GM21723 (cell line): ENCODE results near the gene HORMAD2.
"Not testable (repeated sequence)": the region's sequence is repeated elsewhere in the genome, so short reads cannot be mapped to it uniquely, and the experiment has no call there.

ENCODE experiments used
- ATAC-seq: cut with Tn5 transposase; IDR thresholded peaks from one replicate; pipeline ENCODE4 v1.9.1; 2021; ENCODE audit warnings: mild to moderate bottlenecking, moderate library complexity; ENCODE audit not compliant: unreplicated experiment

The HORMAD2 gene

GRCh38 chr22:30206944-30207343, 126.7 kb downstream of the HORMAD2 start:
- no peak for ATAC-seq

DNA sequence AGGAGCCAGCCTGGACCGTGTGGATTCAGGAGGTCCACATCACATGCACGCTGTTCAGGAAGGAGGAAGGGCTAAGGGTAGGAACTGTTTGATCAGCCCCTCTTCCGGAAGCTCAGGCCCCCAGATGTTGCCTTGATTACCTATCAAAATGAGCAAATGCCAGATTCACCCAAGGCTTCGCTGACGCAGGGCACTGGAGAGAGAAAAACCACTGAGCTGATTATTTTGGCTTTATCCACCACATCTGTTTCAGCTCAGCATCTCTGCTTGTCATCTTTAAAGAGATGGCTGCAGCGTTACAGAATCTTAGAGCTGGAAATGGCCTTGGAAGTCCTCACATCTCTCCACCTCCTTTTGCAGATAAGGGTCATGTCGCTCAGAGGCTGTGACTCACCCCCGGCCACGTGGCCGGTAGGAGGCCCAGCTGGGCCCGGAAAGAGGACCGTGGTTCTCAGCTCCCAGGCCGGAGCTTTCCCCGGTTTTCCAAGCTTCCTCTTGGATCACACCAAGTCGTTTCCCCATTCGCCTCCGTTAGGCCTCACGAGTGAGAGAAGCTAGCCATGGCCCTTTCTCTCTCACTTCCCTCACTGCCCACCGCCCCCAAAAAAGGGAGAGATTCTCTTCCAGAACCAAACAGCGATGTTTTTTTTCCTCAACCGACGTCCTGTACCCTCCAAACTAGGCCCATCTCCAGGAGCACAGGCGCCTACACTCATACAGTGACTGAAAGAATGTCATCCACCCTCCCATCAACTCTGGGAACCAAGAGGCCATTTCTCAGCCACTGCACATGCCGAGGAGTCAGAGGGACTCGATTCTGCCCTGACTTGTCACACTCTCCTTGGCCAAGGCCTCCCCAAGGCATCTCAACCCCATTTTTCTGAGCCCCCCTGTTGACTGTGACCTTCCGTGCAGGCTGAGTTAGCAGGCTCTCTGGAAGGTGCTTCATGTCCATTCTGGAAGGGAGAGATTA, 128.7 kb downstream of the HORMAD2 start:
- no peak for ATAC-seq

DNA sequence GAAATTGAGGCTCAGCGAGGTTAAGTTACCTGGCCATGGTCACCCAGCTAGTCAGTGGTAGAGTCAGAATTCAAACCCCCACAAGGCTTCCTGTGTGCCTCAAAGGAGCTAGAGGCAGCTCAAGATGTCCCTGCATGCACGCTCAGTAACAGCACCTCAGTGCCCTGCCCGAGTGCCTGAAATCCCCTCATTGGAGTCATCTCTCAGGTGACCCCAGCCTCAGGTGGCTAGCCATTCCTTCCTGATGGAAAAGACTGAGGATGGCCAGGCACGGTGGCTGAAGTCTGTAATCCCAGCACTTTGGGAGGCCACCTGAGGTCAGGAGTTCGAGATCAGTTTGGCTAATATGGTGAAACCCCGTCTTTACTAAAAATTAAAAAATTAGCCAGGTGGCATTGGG, 129.4 kb downstream of the HORMAD2 start:
- ATAC-seq, result no peak

- ATAC-seq, result no peak
These were observed 130.1 kb downstream of the HORMAD2 start for GRCh38 chr22:30210235-30210909.

GRCh38 chr22:30211124-30211820, 131.0 kb downstream of the HORMAD2 start:
- ATAC-seq, result no peak

DNA sequence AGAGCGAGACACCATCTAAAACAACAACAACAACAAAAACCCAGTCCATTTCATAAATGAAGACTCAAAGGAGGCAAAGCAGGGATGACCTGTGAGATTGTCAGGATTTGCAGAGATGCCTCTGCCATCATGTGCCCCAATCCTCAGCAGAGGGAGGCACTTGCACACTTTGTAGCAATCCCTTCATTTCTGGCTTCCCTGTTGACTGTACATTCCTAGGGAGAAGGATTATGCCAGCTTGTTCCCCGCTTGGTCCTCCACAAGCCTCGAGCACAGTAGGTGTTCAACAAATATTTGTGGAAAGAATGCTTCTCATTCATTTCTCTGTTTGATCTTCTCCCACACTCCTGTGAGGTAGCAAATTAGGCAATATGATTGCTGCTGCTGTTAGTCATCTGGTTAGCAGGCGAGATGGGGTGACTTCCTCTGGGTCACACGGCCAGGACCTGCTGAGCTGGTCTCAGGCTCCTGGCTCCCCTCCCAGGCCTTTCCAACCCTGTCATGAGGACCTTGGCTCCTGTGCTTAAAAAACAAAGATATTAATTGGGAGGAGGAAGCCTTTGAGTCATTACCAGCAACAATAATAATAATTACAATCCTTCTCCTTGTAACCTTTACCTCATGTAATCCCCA, 132.2 kb downstream of the HORMAD2 start:
- ATAC-seq, result no peak

- ATAC-seq, result no peak
These were observed 132.8 kb downstream of the HORMAD2 start for GRCh38 chr22:30212996-30213441.

- ATAC-seq, result no peak
These were observed 134.6 kb downstream of the HORMAD2 start for GRCh38 chr22:30214703-30215407.

DNA sequence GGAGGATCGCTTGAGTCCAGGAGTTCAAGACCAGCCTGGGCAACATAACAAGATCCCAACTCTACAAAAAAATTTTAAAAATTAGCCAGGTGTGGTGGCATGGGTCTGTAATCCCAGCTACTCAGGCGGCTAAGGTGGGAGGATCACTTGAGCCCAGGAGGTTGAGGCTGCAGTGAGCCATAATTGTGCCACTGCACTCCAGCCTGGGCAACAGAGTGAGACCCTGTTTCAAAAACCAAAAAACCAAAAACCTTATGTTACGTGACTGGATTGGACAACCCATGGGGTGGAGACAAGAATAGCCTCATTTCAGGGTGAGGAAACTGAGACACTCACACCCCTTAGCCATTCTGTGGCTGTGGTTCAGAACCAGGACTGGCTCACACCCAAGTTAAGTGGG, 136.0 kb downstream of the HORMAD2 start:
- not testable (repeated sequence) for ATAC-seq

DNA sequence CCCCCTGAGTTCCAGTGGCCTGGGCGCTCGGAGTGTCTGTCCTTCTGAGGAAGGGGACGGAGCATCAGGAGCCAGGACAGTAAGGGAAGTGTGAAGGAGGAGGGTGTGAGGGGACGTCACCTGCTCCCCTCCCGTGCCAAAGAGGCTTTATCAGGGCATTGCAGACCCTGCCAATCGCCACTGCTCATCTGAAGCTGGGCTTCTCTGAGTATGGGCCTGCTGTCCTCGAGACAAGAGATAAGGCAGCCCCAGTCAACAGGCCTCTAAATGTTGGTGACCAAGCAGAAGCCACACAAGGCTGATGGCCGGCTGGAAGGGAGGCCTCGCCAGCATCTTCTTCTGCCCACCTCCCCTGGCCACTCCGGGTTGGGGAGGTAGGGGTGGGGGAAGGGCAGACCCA, 136.4 kb downstream of the HORMAD2 start:
- no peak for ATAC-seq

DNA sequence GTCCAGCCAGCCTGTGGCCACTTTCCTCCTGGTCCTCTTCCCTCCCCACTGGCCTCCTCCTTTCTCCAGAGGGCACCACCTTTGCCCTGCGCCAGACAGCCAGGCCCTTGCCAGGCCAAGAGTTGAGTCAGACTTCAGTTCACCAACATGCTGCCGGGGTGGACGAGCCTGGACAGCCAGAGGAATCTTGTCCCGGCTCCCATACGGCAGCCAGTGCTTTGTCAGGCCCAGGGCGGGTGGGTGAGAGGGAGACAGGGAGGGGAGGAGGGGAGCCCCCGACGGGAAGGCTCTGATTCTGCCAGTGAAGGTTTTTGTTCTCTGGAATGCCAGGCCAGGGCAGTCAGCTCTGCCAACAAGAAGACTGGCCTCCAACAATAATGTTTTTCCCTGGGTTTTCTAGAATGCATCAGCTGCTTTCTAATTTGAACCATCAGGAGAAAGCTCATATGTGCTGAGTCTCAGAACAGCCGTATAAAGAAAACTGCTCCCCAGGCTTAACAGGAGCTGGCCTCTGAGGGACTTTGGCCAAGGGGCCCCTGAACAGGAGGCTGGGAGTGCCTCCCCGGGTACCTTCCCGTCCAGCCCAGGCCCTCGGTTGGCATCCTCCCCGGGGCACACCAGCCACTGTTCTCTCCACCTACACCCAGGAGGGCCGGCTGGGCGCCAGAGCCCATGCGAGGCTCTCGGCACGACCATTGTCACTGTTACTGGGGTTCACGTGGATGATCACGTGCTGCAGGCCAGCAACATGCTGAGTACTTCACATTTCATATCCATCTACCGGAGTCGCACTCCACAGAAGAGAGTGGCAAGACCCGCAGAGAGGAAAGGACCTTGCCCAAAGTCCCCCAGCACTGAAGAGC, 137.7 kb downstream of the HORMAD2 start:
- ATAC-seq, result no peak

- ATAC-seq, result no peak
These were observed 138.9 kb downstream of the HORMAD2 start for GRCh38 chr22:30219049-30219654.

DNA sequence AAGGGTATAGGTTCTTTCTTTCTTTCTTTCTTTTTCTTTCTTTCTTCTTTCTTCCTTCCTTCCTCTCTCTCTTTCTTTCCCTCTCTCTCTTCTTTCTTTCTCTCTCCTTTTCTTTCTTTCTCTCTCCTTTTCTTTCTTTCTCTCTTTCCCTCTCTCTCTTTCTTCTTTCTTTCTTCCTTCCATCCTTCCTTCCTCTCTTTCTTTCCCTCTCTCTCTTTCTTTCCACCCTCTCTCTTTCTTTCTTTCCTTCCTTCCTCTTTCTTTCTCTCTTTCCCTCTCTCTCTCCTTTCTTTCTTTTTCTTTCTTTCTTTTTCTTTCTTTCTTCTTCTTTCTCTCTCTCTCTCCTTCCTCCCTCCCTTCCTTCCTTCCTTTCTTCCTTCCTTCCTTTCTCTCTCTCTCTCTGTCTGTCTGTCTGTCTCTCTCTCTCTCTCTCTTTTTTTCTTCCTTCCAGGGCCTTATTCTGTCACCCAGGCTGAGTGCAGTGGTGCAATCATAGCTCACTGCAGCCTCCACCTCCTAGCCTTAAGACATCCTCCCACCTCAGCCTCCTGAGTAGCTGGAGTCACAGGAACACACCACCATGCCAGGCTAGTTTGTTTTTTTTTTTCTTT, 139.5 kb downstream of the HORMAD2 start:
- ATAC-seq, result no peak

DNA sequence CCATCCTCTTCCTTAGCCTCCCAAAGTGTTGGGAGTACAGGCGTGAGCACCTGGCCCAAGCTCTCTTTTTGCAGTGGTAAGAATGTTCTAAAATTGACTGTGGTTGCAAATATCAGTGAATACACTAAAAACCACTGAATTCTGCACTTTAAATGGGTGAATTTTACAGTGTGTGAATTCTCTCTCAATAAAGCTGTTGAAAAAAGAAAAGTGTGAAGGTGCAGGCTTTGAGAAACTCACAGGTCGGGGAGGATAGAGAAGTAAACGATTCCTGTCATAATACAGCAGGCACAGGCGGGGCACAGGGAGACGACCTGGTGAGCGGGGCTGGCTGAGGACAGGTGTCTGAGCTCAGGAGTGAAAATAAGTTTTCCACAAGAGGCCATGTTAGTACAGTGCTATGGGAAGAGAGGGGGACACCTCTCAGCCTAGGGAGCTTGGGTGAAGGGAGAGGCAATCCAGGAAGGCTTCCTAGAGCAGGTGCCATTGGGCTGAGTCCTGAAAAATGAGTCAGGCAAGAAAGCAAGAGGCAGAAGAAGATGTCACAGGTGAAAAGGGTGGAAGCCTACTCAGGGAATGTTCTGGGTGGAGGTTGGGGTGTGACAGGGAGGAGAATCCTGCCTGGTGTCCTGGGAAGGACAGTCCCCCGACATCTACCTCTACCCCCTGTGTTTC, 140.2 kb downstream of the HORMAD2 start:
- no peak for ATAC-seq

DNA sequence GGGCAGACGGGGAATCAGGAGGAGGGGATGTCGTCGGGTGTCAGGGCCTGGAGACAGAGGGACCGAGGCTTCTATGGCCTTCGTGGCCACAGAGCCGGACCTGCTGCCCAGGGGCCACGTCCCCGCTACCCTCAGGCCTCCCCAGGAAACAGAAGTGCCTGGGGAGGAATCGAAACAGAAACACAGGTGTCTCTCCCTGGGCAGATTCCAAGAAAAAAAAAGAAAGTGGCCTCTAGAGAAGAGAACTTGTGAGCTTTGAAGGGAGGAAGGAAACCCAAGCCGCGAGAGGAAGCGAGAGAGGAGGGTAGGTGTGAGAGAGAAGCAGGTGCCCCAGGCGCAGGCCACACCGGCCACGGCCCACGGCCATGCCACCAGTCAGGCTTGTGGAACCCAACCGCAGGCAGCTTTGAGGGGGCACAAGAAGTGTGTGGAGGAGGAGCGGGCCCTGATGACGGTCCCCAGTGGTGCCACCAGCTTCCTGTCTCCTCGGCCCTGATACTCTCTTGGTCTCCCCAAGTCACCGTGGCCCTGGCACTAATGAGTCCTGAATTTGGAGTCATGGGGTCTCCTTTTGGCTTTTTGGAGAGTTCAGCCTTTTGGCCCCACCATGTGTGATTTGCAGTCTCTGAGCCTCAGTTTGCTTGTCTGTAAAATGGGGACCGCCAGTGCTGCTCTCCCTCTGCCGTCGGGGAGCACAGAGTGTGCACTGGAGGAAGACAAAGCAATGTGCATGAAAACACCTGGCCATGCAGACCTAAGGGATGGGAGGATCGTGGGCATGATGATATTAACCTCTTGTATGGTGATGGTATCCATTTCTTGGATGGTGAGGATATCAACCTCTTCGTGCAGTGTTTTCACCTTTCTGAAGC, 141.1 kb downstream of the HORMAD2 start:
- ATAC-seq, result no peak

DNA sequence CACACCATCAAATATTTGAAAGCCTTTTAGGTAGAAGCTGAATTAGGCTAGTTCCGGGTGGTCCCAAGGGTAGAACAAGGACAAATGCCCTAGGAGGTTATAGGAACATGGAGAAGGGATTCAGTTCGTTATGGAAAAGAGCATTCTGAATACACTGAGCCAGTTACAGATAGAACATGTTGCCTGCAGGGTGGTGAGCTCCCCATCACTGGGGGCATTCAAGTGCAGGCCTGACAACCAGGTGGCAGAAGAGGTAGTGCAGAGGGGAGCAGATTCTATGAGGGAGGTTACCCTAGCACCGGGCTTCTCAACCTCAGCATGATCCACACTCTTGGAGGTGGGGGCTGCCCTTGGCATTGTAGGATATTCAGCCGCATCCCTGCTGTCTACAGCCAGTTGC, 142.1 kb downstream of the HORMAD2 start:
- no peak for ATAC-seq

DNA sequence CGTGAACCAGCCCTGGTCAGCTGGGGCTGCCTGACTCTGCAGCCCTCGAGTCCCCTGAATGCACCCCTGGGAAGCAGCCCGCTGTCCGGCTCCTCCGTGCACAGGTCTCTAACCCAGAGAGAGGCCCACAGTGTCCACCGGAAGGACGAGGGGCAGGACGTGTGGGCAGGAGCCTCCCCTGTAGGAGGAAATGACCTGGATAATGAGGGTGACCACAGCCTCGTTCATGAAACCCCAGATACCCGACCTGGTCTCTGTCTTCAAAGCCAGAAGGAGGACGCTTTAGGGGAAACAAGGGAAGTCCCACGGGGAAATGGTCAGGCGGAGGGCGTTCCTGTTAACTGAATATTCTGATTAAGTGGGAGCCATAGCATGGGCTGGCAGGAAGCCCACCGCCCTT, 143.0 kb downstream of the HORMAD2 start:
- no peak for ATAC-seq
